ENCODE measurements around the gene MRE11. TPM values are rescaled to one million over a fixed set of nuclear protein-coding genes. Genes with fewer than 3 reads are reported as not detected.
"Not testable (repeated sequence)": the region's sequence is repeated elsewhere in the genome, so short reads cannot be mapped to it uniquely, and the experiment has no call there.

The MRE11 gene
- total and polyA plus RNA-seq, 9 donors: 5.6 to 23.5 (median 18.4) TPM

DNA sequence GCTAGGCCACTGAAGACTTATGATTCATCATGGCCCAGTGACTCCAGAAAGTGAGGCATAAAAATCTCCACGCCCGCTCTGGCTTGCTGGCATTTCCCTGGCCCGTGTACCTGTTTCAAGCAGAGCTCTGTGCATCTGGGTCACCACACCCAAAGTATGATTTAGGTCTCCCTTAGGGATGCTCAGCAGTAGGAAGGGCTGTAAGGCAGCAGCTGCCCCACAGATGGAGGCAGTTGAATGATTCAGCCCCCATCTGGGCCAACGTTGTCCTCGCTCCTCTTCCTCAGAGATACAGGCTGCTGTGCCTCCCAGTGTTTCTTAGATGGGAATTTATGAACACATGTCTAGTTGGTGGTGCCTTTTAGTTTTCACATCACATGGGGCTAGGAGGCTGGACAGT lies 114.0 kb downstream of the MRE11 start:
- H3K4me3 ChIP-seq: no peak overlapping the region
- TF ChIP-seq, protein P1, sequence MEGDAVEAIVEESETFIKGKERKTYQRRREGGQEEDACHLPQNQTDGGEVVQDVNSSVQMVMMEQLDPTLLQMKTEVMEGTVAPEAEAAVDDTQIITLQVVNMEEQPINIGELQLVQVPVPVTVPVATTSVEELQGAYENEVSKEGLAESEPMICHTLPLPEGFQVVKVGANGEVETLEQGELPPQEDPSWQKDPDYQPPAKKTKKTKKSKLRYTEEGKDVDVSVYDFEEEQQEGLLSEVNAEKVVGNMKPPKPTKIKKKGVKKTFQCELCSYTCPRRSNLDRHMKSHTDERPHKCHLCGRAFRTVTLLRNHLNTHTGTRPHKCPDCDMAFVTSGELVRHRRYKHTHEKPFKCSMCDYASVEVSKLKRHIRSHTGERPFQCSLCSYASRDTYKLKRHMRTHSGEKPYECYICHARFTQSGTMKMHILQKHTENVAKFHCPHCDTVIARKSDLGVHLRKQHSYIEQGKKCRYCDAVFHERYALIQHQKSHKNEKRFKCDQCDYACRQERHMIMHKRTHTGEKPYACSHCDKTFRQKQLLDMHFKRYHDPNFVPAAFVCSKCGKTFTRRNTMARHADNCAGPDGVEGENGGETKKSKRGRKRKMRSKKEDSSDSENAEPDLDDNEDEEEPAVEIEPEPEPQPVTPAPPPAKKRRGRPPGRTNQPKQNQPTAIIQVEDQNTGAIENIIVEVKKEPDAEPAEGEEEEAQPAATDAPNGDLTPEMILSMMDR (IDR thresholded peaks at IDR 0.05): no peak
- TF ChIP-seq POLR2A (IDR thresholded peaks at IDR 0.05) (no peak), EP300 (IDR thresholded peaks at IDR 0.05) (no peak)
- no peaks in the 10 kb centered on the region for H3K27me3 ChIP-seq
- no peaks in the 10 kb centered on the region for H3K4me1 ChIP-seq (ENCODE audit: insufficient read depth)
- H3K9me3 ChIP-seq: no peaks in the 10 kb centered on the region
- no peaks in the 10 kb centered on the region for H3K36me3 ChIP-seq
- DNase-seq: no peak
- intact Hi-C loops (cut with DNase I): no loop called here
- no peak overlapping the region for H3K27ac ChIP-seq
- WGBS, 3 donors: 81 to 91% (median 85%) methylated on average over 5 of the region's 5 CpGs

DNA sequence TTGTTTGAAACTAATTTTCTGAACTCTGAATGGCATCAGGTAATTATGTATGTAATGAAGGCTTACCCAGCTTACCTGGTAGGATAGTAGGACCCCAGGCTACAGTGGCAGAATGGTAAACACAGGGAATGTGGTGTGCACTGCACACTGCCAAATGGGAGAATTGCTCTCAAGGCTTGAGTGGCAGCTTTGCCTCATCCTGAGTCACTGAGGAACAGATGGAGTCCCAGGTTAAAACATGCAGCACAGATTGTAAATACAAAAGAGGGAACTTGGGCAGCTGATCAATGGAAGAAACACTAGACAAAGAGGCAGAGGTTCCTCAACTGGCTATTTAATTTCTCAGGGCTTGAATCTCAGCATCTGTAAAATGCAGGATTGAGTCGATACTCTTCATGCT lies 116.8 kb downstream of the MRE11 start:
- H3K4me3 ChIP-seq: no peak overlapping the region
- no peaks in the 10 kb centered on the region for H3K4me1 ChIP-seq (ENCODE audit: insufficient read depth)
- TF ChIP-seq EP300 (IDR thresholded peaks at IDR 0.05): no peak
- DNase-seq: no peak
- intact Hi-C loops (cut with DNase I): no loop called here
- no peaks in the 10 kb centered on the region for H3K9me3 ChIP-seq
- H3K27me3 ChIP-seq: no peaks in the 10 kb centered on the region
- WGBS, 3 donors: 74 to 96% (median 91%) methylated on average over 1 of the region's 1 CpG
- no peaks in the 10 kb centered on the region for H3K36me3 ChIP-seq
- no peak overlapping the region for H3K27ac ChIP-seq

DNA sequence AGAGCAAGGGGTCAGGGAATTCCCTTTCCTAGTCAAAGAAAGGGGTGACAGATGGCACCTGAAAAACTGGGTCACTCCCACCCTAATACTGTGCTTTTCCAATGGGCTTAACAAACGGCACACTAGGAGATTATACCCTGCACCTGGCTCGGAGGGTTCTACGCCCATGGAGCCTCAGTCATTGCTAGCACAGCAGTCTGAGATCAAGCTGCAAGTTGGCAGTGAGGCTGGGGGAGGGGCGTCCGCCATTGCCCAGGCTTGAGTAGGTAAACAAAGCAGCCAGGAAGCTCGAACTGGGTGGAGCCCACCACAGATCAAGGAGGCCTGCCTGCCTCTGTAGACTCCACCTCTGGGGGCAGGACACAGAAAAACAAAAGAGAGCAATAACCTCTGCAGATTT lies 123.1 kb downstream of the MRE11 start:
- H3K4me1 ChIP-seq (ENCODE audit: insufficient read depth); intact Hi-C loops (cut with DNase I); H3K4me3 ChIP-seq; H3K9me3 ChIP-seq; H3K27me3 ChIP-seq; H3K36me3 ChIP-seq; DNase-seq; H3K27ac ChIP-seq: not testable (repeated sequence)
- WGBS, 3 donors: 75 to 81% (median 78%) methylated on average over 6 of the region's 6 CpGs

MicroRNAs within 50 kb of the gene (microRNA counts, 767-probe panel; counts per million panel counts)
- microRNA hsa-miR-548l: 530 counts per million, percentile 78 among the panel's probes with 10 or more counts

Small RNA genes within 50 kb of the gene (microRNA-seq; reads per million reads assigned to microRNA genes)
- 0.71 to 1.3 (median 1.1) reads per million in 3 donors for gene MIR548L

Small RNA genes within 50 kb of the gene (small RNA-seq; reads per million reads assigned to genes)
- not detected for gene MIR548L

Other genes starting within 250 kb of the MRE11 start
- gene IZUMO1R, start 189.3 kb downstream of the MRE11 start, total RNA-seq: under 1 TPM in 1 of 7 donors, not detected in 6; 0.52 TPM
- gene IZUMO1R, start 189.3 kb downstream of the MRE11 start, polyA plus RNA-seq: not detected
- gene GPR83, start 92.4 kb downstream of the MRE11 start, total RNA-seq: under 1 TPM in 3 of 7 donors, not detected in 4; under 0.01 to 0.28 (median 0.12) TPM
- under 1 TPM; 0.01 to 0.25 TPM for gene GPR83, start 92.4 kb downstream of the MRE11 start, polyA plus RNA-seq
- gene ANKRD49, start 140 bp upstream of the MRE11 start, total RNA-seq: 10 to 100 TPM; 12.9 to 15.3 (median 15.0) TPM
- 10 to 100 TPM; 22.3 to 23.0 TPM for gene ANKRD49, start 140 bp upstream of the MRE11 start, polyA plus RNA-seq
- gene C11orf97, start 18.6 kb upstream of the MRE11 start, total RNA-seq: 10 to 100 TPM in 1 of 7 donors, under 1 TPM in 3, not detected in 3; 0.35 to 14.0 (median 0.39) TPM
- gene C11orf97, start 18.6 kb upstream of the MRE11 start, polyA plus RNA-seq: not detected
- 1 to 10 TPM; 4.1 to 7.3 (median 6.4) TPM for gene FUT4, start 50.1 kb upstream of the MRE11 start, total RNA-seq
- 1 to 10 TPM; 2.7 to 3.7 TPM for gene FUT4, start 50.1 kb upstream of the MRE11 start, polyA plus RNA-seq
- 1 to 10 TPM; 1.9 to 4.2 (median 3.6) TPM for gene PIWIL4, start 73.5 kb upstream of the MRE11 start, total RNA-seq
- gene PIWIL4, start 73.5 kb upstream of the MRE11 start, polyA plus RNA-seq: 1 to 10 TPM; 3.2 to 4.6 TPM